SK-N-SH (cell line): Measurements from ENCODE around the gene TAF4. TPM values are rescaled to one million over a fixed set of nuclear protein-coding genes. Genes with fewer than 3 reads are reported as not detected.

Experiments
- CTCF ChIA-PET: fragments of 300-600, 350-600 bp; formaldehyde crosslinking; extraction: SDS; loops from one replicate; lab custom pipeline; 2021; lab: Yijun Ruan, JAX
- POLR2A ChIA-PET: fragments of 350-600 bp; sonication (Branson Sonifier 250); formaldehyde crosslinking; extraction: SDS; loops from one replicate; lab custom pipeline; 2020; ENCODE audit warnings: antibody characterized with exemption, inconsistent platforms; lab: Yijun Ruan, JAX
- DNase-seq: peaks from one replicate; pipeline ENCODE4 v3.0.0; 2012
- H2AFZ ChIP-seq: fragments of 200-600 bp; sonication (generic); 2 replicates; pipeline ENCODE4 v1.8.1; 2016; ENCODE audit warnings: antibody characterized with exemption, mild to moderate bottlenecking, low read depth
- H3F3A ChIP-seq: fragments of 200-600 bp; sonication (generic); replicated peaks from 2 replicates; pipeline ENCODE3; 2016; ENCODE audit warnings: antibody characterized with exemption, mild to moderate bottlenecking; ENCODE audit not compliant: insufficient read depth
- H3K27ac ChIP-seq, 2 experiments: fragments of 200-500 bp in 1 of 2; fragments of 200-600 bp in 1 of 2; sonication (Bioruptor generic) in 1 of 2; sonication (generic), shearing (Covaris generic) in 1 of 2; 2 replicates each; pipeline versions ENCODE4 v1.5.1 to v1.6.1; 2014 to 2016; ENCODE audit warnings: low read depth in 2 of 2, inconsistent platforms in 1 of 2, low read length in 1 of 2, mild to moderate bottlenecking in 1 of 2, mixed read lengths in 1 of 2
- H3K27me3 ChIP-seq: fragments of 200-600 bp; sonication (generic), shearing (Covaris generic); 2 replicates; pipeline ENCODE4 v1.6.1; 2016; ENCODE audit warnings: mixed run types; ENCODE audit not compliant: insufficient read depth
- H3K36me3 ChIP-seq, 2 experiments: fragments of 200-500 bp in 1 of 2; fragments of 200-600 bp in 1 of 2; sonication (Bioruptor generic) in 1 of 2; sonication (generic) in 1 of 2; replicated peaks in 1 of 2; 2 replicates each; pipeline versions ENCODE3 to v1.5.1; 2014 to 2016; ENCODE audit warnings: low read length in 1 of 2, mild to moderate bottlenecking in 1 of 2; ENCODE audit not compliant: insufficient read depth in 2 of 2, control insufficient read depth in 1 of 2
- H3K4me1 ChIP-seq, 2 experiments: fragments of 200-500 bp in 1 of 2; fragments of 200-600 bp in 1 of 2; sonication (Bioruptor generic) in 1 of 2; sonication (generic), shearing (Covaris generic) in 1 of 2; 2 replicates each; pipeline versions ENCODE4 v1.5.1 to v1.6.1; 2014 to 2016; ENCODE audit warnings: low read depth in 1 of 2, low read length in 1 of 2, mixed run types in 1 of 2; ENCODE audit not compliant: insufficient read depth in 2 of 2, control insufficient read depth in 1 of 2
- H3K4me2 ChIP-seq: fragments of 200-600 bp; sonication (generic), shearing (Covaris generic); 2 replicates; pipeline ENCODE4 v1.6.1; 2017; ENCODE audit warnings: mixed run types
- H3K4me3 ChIP-seq, 2 experiments: fragments of 200-500 bp in 1 of 2; fragments of 200-600 bp in 1 of 2; sonication (Bioruptor generic) in 1 of 2; sonication (generic), shearing (Covaris generic) in 1 of 2; 2 replicates each; pipeline versions ENCODE4 v1.5.1 to v1.8.1; 2014 to 2016; ENCODE audit warnings: low read depth in 2 of 2, inconsistent platforms in 1 of 2, low read length in 1 of 2, mild to moderate bottlenecking in 1 of 2, mixed read lengths in 1 of 2, moderate library complexity in 1 of 2
- H3K79me2 ChIP-seq: fragments of 200-600 bp; sonication (generic); 2 replicates; pipeline ENCODE4 v1.8.1; 2017; ENCODE audit warnings: mild to moderate bottlenecking; ENCODE audit not compliant: insufficient read depth
- H3K9ac ChIP-seq: fragments of 200-600 bp; sonication (generic); 2 replicates; pipeline ENCODE4 v1.6.1; 2017; ENCODE audit warnings: mixed run types
- H3K9me2 ChIP-seq: fragments of 200-600 bp; sonication (generic); 2 replicates; pipeline ENCODE4 v1.6.1; 2017; ENCODE audit warnings: mixed run types
- H3K9me3 ChIP-seq: fragments of 200-600 bp; sonication (generic); 2 replicates; pipeline ENCODE4 v1.6.1; 2017; ENCODE audit warnings: mixed run types, mild to moderate bottlenecking, moderate library complexity
- H4K20me1 ChIP-seq: fragments of 200-600 bp; sonication (generic); 2 replicates; pipeline ENCODE4 v1.6.1; 2017; ENCODE audit warnings: mild to moderate bottlenecking, mixed run types; ENCODE audit not compliant: insufficient read depth
- CHD2 ChIP-seq: fragments of 150-350 bp; IDR thresholded peaks from 2 replicates; pipeline ENCODE4 v1.6.1; 2018; ENCODE audit warnings: low read length; ENCODE audit not compliant: partially characterized antibody
- ELF1 ChIP-seq: IDR thresholded peaks from 2 replicates; pipeline ENCODE4 v1.4.0; 2012
- GABPA ChIP-seq: IDR thresholded peaks from 2 replicates; pipeline ENCODE4 v1.4.0; 2012; ENCODE audit warnings: low read depth, mild to moderate bottlenecking
- GATA2 ChIP-seq: sonication (generic); formaldehyde crosslinking; IDR thresholded peaks from 2 replicates; pipeline ENCODE4 v1.5.0; 2020; ENCODE audit warnings: mild to moderate bottlenecking, missing genetic modification reagents
- JUND ChIP-seq: IDR thresholded peaks from 2 replicates; pipeline ENCODE4 v1.4.0; 2012
- NRF1 ChIP-seq: IDR thresholded peaks from 2 replicates; pipeline ENCODE4 v1.6.1; 2012; ENCODE audit warnings: low read depth, mild to moderate bottlenecking, low read length
- RAD21 ChIP-seq: IDR thresholded peaks from 2 replicates; pipeline ENCODE4 v1.6.1; 2012; ENCODE audit warnings: mild to moderate bottlenecking, low read length
- RCOR1 ChIP-seq: fragments of 150-350 bp; IDR thresholded peaks from 2 replicates; pipeline ENCODE4 v1.6.1; 2017; ENCODE audit warnings: antibody characterized with exemption, low read length
- RFX5 ChIP-seq: IDR thresholded peaks from 2 replicates; pipeline ENCODE4 v1.6.1; 2012; ENCODE audit warnings: mild to moderate bottlenecking, improper control_type of control experiment, low read length
- SIN3A ChIP-seq: IDR thresholded peaks from 2 replicates; pipeline ENCODE4 v1.6.1; 2012; ENCODE audit warnings: low read depth, mild to moderate bottlenecking, low read length, moderate library complexity, borderline replicate concordance
- SMC3 ChIP-seq: IDR thresholded peaks from 2 replicates; pipeline ENCODE4 v1.6.1; 2012; ENCODE audit warnings: low read depth, low read length, improper control_type of control experiment
- YY1 ChIP-seq: IDR thresholded peaks from 2 replicates; pipeline ENCODE4 v1.4.0; 2012; ENCODE audit warnings: low read depth, mild to moderate bottlenecking
- WGBS: methylation state at CpG from one replicate; pipeline ENCODE4 v1.1.6; 2017; ENCODE audit warnings: low lambda C conversion rate; 5-methylcytosine and 5-hydroxymethylcytosine counted together
- polyA plus RNA-seq, 3 experiments: library from polyadenylated mRNA; depleted of rRNA; stranded (reverse); fragments of >200 nt; gene quantifications; 2 replicates each; pipeline ENCODE4 v1.2.3, GENCODE V29; 2012
- TF ChIP-seq, protein P1 (sequence below): IDR thresholded peaks from 2 replicates; pipeline ENCODE4; 2012
- TF ChIP-seq, protein P2 (sequence below): IDR thresholded peaks from 2 replicates; pipeline ENCODE4 v1.4.0; 2012; ENCODE audit warnings: low read depth
- TF ChIP-seq, protein P3 (sequence below): fragments of 150-350 bp; IDR thresholded peaks from 2 replicates; pipeline ENCODE4 v1.6.1; 2017; ENCODE audit warnings: antibody characterized with exemption, low read length, low read depth, borderline replicate concordance
- TF ChIP-seq, protein P4 (sequence below): IDR thresholded peaks from 2 replicates; pipeline ENCODE4 v1.6.1; 2012; ENCODE audit warnings: mild to moderate bottlenecking, low read depth, low read length, moderate library complexity

The TAF4 gene
- polyA plus RNA-seq, 1 of the 3 experiments (the other 2 are of a cell fraction), result 4.8 TPM

DNA sequence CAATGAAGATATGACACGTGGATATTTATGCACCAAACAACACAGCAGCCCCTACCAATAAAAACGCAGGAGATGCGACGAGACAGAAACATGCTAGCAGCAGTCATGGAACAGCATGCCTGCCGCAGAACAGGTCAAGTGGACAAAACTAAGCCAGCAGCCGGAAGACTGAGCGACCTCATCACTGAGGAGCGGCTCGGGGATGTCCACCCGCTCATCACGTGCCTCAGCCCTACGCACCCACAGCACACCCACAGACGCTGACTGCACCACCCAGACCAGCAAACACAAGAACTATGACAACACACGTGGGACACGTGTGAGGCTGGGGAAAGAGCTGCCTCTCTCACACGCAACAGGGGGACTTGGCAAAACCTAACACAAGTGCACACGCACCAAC lies 81.7 kb downstream of the TAF4 start:
- ChIA-PET POLR2A (no interaction called here), CTCF (interaction anchor here (0.6 kb wide), 1 partner anchor 66 kb away, joined by 3 read pairs; no protein-coding TSS in a partner anchor)
- Histone ChIP-seq H3K4me1 (no peaks in the 10 kb centered on the region; a peak in 1 of 4 replicates), H3K9ac (no peak overlapping the region), H3F3A (no peaks in the 10 kb centered on the region), H2AFZ (no peak overlapping the region), H3K79me2 (no peaks in the 10 kb centered on the region), H3K36me3 (peaks cover 0 to 29% of the 10 kb centered on the region in 2 experiments), H3K9me2 (no peaks in the 10 kb centered on the region), H3K27me3 (no peaks in the 10 kb centered on the region), H3K9me3 (no peaks in the 10 kb centered on the region), H3K4me3 (no peak overlapping the region), H3K4me2 (no peak overlapping the region), H3K27ac (no peak overlapping the region), H4K20me1 (no peaks in the 10 kb centered on the region)
- DNase-seq, result no peak
- TF ChIP-seq RAD21 (no peak), GABPA (no peak), ELF1 (no peak), RFX5 (no peak), JUND (no peak), SIN3A (no peak), RCOR1 (no peak), GATA2 (CRISPR knock-in tag) (no peak), CHD2 (no peak), YY1 (no peak), SMC3 (no peak)
- TF ChIP-seq, protein P1, sequence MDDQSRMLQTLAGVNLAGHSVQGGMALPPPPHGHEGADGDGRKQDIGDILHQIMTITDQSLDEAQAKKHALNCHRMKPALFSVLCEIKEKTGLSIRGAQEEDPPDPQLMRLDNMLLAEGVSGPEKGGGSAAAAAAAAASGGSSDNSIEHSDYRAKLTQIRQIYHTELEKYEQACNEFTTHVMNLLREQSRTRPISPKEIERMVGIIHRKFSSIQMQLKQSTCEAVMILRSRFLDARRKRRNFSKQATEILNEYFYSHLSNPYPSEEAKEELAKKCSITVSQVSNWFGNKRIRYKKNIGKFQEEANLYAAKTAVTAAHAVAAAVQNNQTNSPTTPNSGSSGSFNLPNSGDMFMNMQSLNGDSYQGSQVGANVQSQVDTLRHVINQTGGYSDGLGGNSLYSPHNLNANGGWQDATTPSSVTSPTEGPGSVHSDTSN, result no peak
- TF ChIP-seq, protein P2, sequence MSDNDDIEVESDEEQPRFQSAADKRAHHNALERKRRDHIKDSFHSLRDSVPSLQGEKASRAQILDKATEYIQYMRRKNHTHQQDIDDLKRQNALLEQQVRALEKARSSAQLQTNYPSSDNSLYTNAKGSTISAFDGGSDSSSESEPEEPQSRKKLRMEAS, result no peak
- 90% methylated on average over 16 of the region's 17 CpGs for WGBS

DNA sequence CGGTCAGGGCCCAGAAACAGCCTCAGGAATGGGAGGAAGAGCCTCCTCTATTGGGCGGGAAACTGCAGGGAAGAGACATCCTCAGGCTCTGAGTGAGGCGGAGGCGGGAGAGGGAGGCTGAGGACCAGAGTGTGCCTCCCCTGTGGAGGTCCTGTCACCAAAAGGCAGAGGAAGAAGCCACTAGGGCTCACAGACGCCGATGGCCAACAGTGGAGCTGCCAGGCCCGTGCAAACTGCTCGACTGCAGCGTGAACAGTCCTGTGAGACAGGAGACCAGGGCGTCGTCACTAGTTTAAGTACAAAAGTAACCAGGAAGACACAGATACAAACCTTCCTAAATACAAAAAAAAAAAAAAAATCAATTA lies 82.7 kb downstream of the TAF4 start:
- no peaks in the 10 kb centered on the region; a peak in 1 of 4 replicates for H3K4me1 ChIP-seq
- DNase-seq, result no peak
- no peaks in the 10 kb centered on the region for H4K20me1 ChIP-seq
- CTCF ChIA-PET, result no interaction called here
- H2AFZ ChIP-seq, result no peak overlapping the region
- no peaks in the 10 kb centered on the region for H3K79me2 ChIP-seq
- no peaks in the 10 kb centered on the region for H3K27me3 ChIP-seq
- H3K36me3 ChIP-seq, result peaks cover 0 to 21% of the 10 kb centered on the region in 2 experiments
- TF ChIP-seq YY1, result no peak
- TF ChIP-seq, protein P3, sequence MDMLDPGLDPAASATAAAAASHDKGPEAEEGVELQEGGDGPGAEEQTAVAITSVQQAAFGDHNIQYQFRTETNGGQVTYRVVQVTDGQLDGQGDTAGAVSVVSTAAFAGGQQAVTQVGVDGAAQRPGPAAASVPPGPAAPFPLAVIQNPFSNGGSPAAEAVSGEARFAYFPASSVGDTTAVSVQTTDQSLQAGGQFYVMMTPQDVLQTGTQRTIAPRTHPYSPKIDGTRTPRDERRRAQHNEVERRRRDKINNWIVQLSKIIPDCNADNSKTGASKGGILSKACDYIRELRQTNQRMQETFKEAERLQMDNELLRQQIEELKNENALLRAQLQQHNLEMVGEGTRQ, result no peak
- no peak for TF ChIP-seq ELF1
- TF ChIP-seq NRF1, result no peak
- TF ChIP-seq, protein P4, sequence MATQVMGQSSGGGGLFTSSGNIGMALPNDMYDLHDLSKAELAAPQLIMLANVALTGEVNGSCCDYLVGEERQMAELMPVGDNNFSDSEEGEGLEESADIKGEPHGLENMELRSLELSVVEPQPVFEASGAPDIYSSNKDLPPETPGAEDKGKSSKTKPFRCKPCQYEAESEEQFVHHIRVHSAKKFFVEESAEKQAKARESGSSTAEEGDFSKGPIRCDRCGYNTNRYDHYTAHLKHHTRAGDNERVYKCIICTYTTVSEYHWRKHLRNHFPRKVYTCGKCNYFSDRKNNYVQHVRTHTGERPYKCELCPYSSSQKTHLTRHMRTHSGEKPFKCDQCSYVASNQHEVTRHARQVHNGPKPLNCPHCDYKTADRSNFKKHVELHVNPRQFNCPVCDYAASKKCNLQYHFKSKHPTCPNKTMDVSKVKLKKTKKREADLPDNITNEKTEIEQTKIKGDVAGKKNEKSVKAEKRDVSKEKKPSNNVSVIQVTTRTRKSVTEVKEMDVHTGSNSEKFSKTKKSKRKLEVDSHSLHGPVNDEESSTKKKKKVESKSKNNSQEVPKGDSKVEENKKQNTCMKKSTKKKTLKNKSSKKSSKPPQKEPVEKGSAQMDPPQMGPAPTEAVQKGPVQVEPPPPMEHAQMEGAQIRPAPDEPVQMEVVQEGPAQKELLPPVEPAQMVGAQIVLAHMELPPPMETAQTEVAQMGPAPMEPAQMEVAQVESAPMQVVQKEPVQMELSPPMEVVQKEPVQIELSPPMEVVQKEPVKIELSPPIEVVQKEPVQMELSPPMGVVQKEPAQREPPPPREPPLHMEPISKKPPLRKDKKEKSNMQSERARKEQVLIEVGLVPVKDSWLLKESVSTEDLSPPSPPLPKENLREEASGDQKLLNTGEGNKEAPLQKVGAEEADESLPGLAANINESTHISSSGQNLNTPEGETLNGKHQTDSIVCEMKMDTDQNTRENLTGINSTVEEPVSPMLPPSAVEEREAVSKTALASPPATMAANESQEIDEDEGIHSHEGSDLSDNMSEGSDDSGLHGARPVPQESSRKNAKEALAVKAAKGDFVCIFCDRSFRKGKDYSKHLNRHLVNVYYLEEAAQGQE, result no peak
- TF ChIP-seq RCOR1, result no peak
- H3F3A ChIP-seq, result no peaks in the 10 kb centered on the region
- H3K27ac ChIP-seq, result no peak overlapping the region
- H3K4me3 ChIP-seq, result no peak overlapping the region
- H3K9me3 ChIP-seq, result no peaks in the 10 kb centered on the region
- no peaks in the 10 kb centered on the region for H3K9me2 ChIP-seq
- 95% methylated on average over 11 of the region's 11 CpGs for WGBS
- POLR2A ChIA-PET, result no interaction called here
- no peak overlapping the region for H3K4me2 ChIP-seq
- no peak overlapping the region for H3K9ac ChIP-seq
